GM12801 (cell line): ENCODE results near the gene EID2B.

Experiments
- CTCF ChIP-seq: IDR thresholded peaks from one replicate; pipeline ENCODE4 v1.5.1; 2011; ENCODE audit warnings: control low read depth; ENCODE audit not compliant: insufficient read length; ENCODE audit errors: extremely low read depth

Gene EID2B

GRCh38 chr19:39532233-39533002, at the start of gene EID2B:
Gene EID2B, minus strand, starts transcription at chr19:39532852. Its CDS starts 50 bp downstream, at chr19:39532802.
- TF ChIP-seq CTCF = peak; percentile 92

- no peak for TF ChIP-seq CTCF
These were observed 49.8 kb upstream of the EID2B start for GRCh38 chr19:39582442-39582841.

DNA sequence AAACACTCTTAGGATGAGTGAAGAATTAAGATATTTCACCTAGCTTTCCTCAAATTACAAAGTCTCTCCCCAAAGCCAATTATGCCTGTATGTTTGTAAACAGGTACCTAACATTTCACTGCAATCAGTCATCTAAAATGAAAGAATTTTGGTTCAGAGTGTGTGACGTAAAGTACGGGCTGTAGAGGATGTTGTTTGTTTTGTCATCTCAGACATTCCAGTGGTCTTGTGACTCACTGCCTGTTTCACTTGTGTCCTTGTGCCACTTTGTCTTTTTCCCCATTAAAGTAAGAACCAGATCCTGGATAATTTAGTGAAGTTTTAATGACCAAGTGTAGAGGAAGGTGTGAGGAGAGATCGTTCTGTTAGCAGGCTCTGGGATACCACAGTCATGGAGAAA, 36.0 kb upstream of the EID2B start:
- TF ChIP-seq CTCF = no peak

- TF ChIP-seq CTCF = no peak
These were observed 33.4 kb upstream of the EID2B start for GRCh38 chr19:39566064-39566463.

GRCh38 chr19:39563408-39563807, 30.8 kb upstream of the EID2B start:
- TF ChIP-seq CTCF = no peak

- TF ChIP-seq CTCF = no peak
These were observed 26.0 kb upstream of the EID2B start for GRCh38 chr19:39558624-39559117.

- no peak for TF ChIP-seq CTCF
These were observed 25.4 kb upstream of the EID2B start for GRCh38 chr19:39557811-39558623.
